SK-N-SH treated with all-trans-retinoic acid at 6 μM for 48 hours (cell line): ENCODE data around the gene CHM.

Source experiments
- ARNTL ChIP-seq: fragments of 450-650 bp; formaldehyde crosslinking; IDR thresholded peaks from 2 replicates; pipeline ENCODE4 v1.5.0; 2020; ENCODE audit warnings: low read depth, mild to moderate bottlenecking, moderate library complexity, borderline replicate concordance
- CREB5 ChIP-seq: fragments of 250-450 bp; sonication (Bioruptor Pico); IDR thresholded peaks from 2 replicates; pipeline ENCODE4 v1.5.1; 2020; ENCODE audit warnings: low read depth, mild to moderate bottlenecking, moderate library complexity
- CSDC2 ChIP-seq: fragments of 250-450 bp; sonication (Bioruptor Pico); IDR thresholded peaks from 2 replicates; pipeline ENCODE4 v1.5.0; 2020; ENCODE audit warnings: mild to moderate bottlenecking, moderate library complexity
- ISL1 ChIP-seq: fragments of 250-450 bp; sonication (Bioruptor Pico); IDR thresholded peaks from 2 replicates; pipeline ENCODE4 v2.1.2; 2022; ENCODE audit warnings: mild to moderate bottlenecking, moderate library complexity
- OSR1 ChIP-seq: fragments of 250-450 bp; sonication (Bioruptor Pico); IDR thresholded peaks from 2 replicates; pipeline ENCODE4 v1.8.0; 2022; ENCODE audit warnings: moderate library complexity, mild to moderate bottlenecking, inconsistent platforms
- PATZ1 ChIP-seq: fragments of 250-450 bp; sonication (Bioruptor Pico); IDR thresholded peaks from 2 replicates; pipeline ENCODE4 v1.8.0; 2020; ENCODE audit warnings: mild to moderate bottlenecking, moderate library complexity, borderline replicate concordance
- RARB ChIP-seq: fragments of 250-450 bp; sonication (Bioruptor Pico); IDR thresholded peaks from 2 replicates; pipeline ENCODE4 v1.8.0; 2021; ENCODE audit warnings: mild to moderate bottlenecking, moderate library complexity
- TOX ChIP-seq: fragments of 250-450 bp; sonication (Bioruptor Pico); IDR thresholded peaks from 2 replicates; pipeline ENCODE4 v1.8.0; 2021; ENCODE audit warnings: mild to moderate bottlenecking, moderate library complexity, borderline replicate concordance
- TSHZ2 ChIP-seq: fragments of 250-450 bp; sonication (Bioruptor Pico); IDR thresholded peaks from 2 replicates; pipeline ENCODE4 v1.5.0; 2020; ENCODE audit warnings: mild to moderate bottlenecking, moderate library complexity
- ZC3H10 ChIP-seq: fragments of 250-450 bp; sonication (Bioruptor Pico); IDR thresholded peaks from 2 replicates; pipeline ENCODE4 v1.5.1; 2021; ENCODE audit warnings: mild to moderate bottlenecking, moderate library complexity
- ZFP3 ChIP-seq: fragments of 250-450 bp; sonication (Bioruptor Pico); IDR thresholded peaks from 2 replicates; pipeline ENCODE4 v1.5.0; 2020; ENCODE audit warnings: mild to moderate bottlenecking, moderate library complexity
- ZFP30 ChIP-seq: fragments of 450-650 bp; formaldehyde crosslinking; IDR thresholded peaks from 2 replicates; pipeline ENCODE4 v1.5.0; 2022; ENCODE audit warnings: mild to moderate bottlenecking, moderate library complexity
- ZNF565 ChIP-seq: fragments of 450-650 bp; formaldehyde crosslinking; conservative IDR thresholded peaks from 2 replicates; pipeline ENCODE4 v1.5.0; 2020; ENCODE audit warnings: low read depth, mild to moderate bottlenecking, moderate library complexity
- ZNF70 ChIP-seq: fragments of 450-650 bp; formaldehyde crosslinking; IDR thresholded peaks from 2 replicates; pipeline ENCODE4 v1.5.0; 2020; ENCODE audit warnings: mild to moderate bottlenecking, moderate library complexity

- TF ChIP-seq RARB (CRISPR knock-in tag) (no peak), ZNF565 (no peak), ZFP3 (CRISPR knock-in tag) (no peak), OSR1 (CRISPR knock-in tag) (no peak), CREB5 (no peak), ZFP30 (CRISPR knock-in tag) (no peak), CSDC2 (CRISPR knock-in tag) (no peak), ISL1 (CRISPR knock-in tag) (no peak), ZNF70 (CRISPR knock-in tag) (no peak), TSHZ2 (CRISPR knock-in tag) (no peak), TOX (CRISPR knock-in tag) (no peak), ARNTL (CRISPR knock-in tag) (no peak), PATZ1 (CRISPR knock-in tag) (no peak), ZC3H10 (CRISPR knock-in tag) (no peak)
These were observed 51.7 kb downstream of the CHM start for GRCh38 chrX:85995641-85996040.
